ENCODE measurements around the gene KIAA1958. TPM values are rescaled to one million over a fixed set of nuclear protein-coding genes. Genes with fewer than 3 reads are reported as not detected.

KIAA1958 gene
- total RNA-seq, 2 experiments from 2014 or later: 14.9 to 15.3 TPM

DNA sequence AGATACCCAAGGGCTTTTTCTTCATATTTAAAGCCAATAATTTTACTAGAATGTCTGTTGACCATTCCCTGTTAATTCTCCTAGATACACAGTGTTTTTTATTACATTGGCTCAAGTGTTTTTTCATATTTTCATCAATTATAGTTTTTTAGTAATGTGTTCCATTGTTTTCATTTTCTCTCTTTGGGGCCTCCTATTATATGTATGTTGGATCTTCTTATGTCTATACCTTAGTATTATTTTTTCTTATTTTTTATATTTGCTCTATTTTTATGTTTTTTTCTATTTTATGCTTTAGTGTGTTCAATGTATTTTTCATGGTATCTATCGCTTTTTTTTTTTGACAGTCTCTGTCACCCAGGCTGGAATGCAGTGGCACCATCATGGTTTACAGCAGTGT, 7.5 kb downstream of the KIAA1958 start:
- no peak for TF ChIP-seq CTCF (IDR thresholded peaks at IDR 0.05)
- intact Hi-C loops (cut with micrococcal nuclease): no loop called here
- no peak for ATAC-seq
- Mint-ChIP-seq H3K4me3 (no peak overlapping the region), H3K36me3 (ENCODE audit: low read depth) (peaks cover 38% of the 10 kb centered on the region), H3K27ac (no peak overlapping the region), H3K9me3 (peaks cover 18% of the 10 kb centered on the region), H3K27me3 (no peaks in the 10 kb centered on the region), H3K4me1 (ENCODE audit: low read depth) (peaks cover 21% of the 10 kb centered on the region)
- DNase-seq: no peak
- POLR2A ChIA-PET: no interaction called here
- CTCF ChIA-PET: no interaction called here

- POLR2A ChIA-PET: no interaction called here
- peaks cover 11% of the 10 kb centered on the region for H3K4me1 Mint-ChIP-seq (ENCODE audit: low read depth)
- H3K27ac Mint-ChIP-seq: no peak overlapping the region
- H3K27me3 Mint-ChIP-seq: no peaks in the 10 kb centered on the region
- peaks cover 38% of the 10 kb centered on the region for H3K36me3 Mint-ChIP-seq (ENCODE audit: low read depth)
- TF ChIP-seq CTCF (IDR thresholded peaks at IDR 0.05): no peak
- DNase-seq: no peak
- H3K4me3 Mint-ChIP-seq: no peak overlapping the region
- CTCF ChIA-PET: no interaction called here
- intact Hi-C loops (cut with micrococcal nuclease): no loop called here
- peaks cover 18% of the 10 kb centered on the region for H3K9me3 Mint-ChIP-seq
- no peak for ATAC-seq
Observed at GRCh38 chr9:112495614-112496013, 9.0 kb downstream of the KIAA1958 start.

- ChIA-PET POLR2A (no interaction called here), CTCF (no interaction called here)
- Mint-ChIP-seq H3K36me3 (ENCODE audit: low read depth) (peaks cover 38% of the 10 kb centered on the region), H3K4me3 (no peak overlapping the region), H3K4me1 (ENCODE audit: low read depth) (peaks cover 8% of the 10 kb centered on the region), H3K27ac (no peak overlapping the region), H3K9me3 (peaks cover 18% of the 10 kb centered on the region), H3K27me3 (no peaks in the 10 kb centered on the region)
- no peak for TF ChIP-seq CTCF (IDR thresholded peaks at IDR 0.05)
- no peak for DNase-seq
- intact Hi-C loops (cut with micrococcal nuclease): no loop called here
- no peak for ATAC-seq
Observed at GRCh38 chr9:112496074-112496722, 9.6 kb downstream of the KIAA1958 start.

DNA sequence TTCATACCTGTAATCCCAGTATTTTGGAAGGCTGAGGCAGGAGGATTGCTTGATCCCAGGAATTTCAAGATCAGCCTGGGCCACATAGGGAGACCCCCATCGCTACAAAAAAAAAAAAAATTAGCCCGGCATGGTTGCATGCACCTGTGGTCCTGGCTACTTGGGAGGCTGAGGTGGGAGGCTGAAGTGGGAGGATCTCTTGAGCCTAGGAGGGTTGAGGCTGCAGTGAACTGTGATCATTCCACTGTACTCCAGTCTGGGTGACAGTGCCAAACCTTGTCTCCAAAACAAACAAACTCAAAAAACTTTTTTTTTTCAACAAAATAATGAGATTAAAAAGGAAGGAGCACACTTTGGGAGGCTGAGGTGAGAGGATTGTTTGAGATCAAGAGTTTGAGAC, 14.2 kb downstream of the KIAA1958 start:
- Mint-ChIP-seq H3K27ac (no peak overlapping the region), H3K9me3 (no peaks in the 10 kb centered on the region), H3K4me3 (no peak overlapping the region), H3K36me3 (ENCODE audit: low read depth) (peaks cover 4% of the 10 kb centered on the region), H3K27me3 (no peaks in the 10 kb centered on the region), H3K4me1 (ENCODE audit: low read depth) (peaks cover 3% of the 10 kb centered on the region)
- no peak for TF ChIP-seq CTCF (IDR thresholded peaks at IDR 0.05)
- ChIA-PET POLR2A (interaction anchor here (0.6 kb wide), 1 partner anchor 331 kb away, joined by 5 read pairs; no protein-coding TSS in a partner anchor), CTCF (no interaction called here)
- no peak for ATAC-seq
- no peak for DNase-seq
- intact Hi-C loops (cut with micrococcal nuclease): no loop called here

- DNase-seq (no peak), ATAC-seq (no peak)
- no peaks in the 10 kb centered on the region for H3K9me3 Mint-ChIP-seq
- ChIA-PET POLR2A (interaction anchor here (0.6 kb wide), 1 partner anchor 330 kb away, joined by 5 read pairs; no protein-coding TSS in a partner anchor), CTCF (no interaction called here)
- no peak overlapping the region for H3K27ac Mint-ChIP-seq
- intact Hi-C loops (cut with micrococcal nuclease): no loop called here
- TF ChIP-seq CTCF (IDR thresholded peaks at IDR 0.05): no peak
- H3K4me3 Mint-ChIP-seq: no peak overlapping the region
- peaks cover 3% of the 10 kb centered on the region for H3K4me1 Mint-ChIP-seq (ENCODE audit: low read depth)
- H3K27me3 Mint-ChIP-seq: no peaks in the 10 kb centered on the region
- peaks cover 3% of the 10 kb centered on the region for H3K36me3 Mint-ChIP-seq (ENCODE audit: low read depth)
Observed at GRCh38 chr9:112501287-112501686, 14.7 kb downstream of the KIAA1958 start.
